Fibroblast of skin of left biceps (primary cell): ENCODE data around the gene GPR18.
"Not testable (repeated sequence)": the region's sequence is repeated elsewhere in the genome, so short reads cannot be mapped to it uniquely, and the experiment has no call there.

ENCODE experiments used
- DNase-seq, 2 experiments: peaks; one replicate each; pipeline ENCODE4 v3.0.0-alpha.2; 2013; ENCODE audit warnings: low read depth in 2 of 2

Gene GPR18

GRCh38 chr13:99228737-99229691 is 29.2 kb downstream of the GPR18 start:
- DNase-seq, result peak; percentile 62 to 70

GRCh38 chr13:99227909-99228688 is 30.1 kb downstream of the GPR18 start:
- DNase-seq, result no peak

DNA sequence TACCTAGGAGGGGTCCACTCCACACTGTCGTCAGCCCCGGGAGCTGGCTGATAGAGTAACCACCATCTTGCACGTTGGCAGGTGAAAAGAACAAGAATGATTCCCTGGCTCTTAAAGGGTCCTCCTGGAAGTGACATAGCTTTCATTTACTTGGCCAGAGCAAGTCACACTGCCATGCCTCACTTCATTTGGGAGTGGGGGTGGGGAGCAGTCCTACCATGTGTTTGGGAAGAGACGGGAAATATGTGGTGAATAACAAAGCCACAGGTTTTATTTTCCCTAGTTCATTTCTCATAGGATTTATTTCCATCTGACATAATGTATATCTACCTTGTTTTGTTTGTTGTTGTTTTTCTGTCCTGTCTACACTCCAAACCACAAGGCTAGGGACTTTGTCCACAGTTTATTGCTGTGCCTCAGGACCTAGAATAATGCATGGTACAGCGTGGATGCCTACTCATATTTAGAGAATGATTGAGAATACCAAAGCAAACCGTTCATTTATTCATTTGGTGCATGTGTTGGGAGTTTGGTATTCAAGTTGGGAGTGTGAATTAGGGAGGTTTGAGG is 30.8 kb downstream of the GPR18 start:
- DNase-seq, result no peak

DNA sequence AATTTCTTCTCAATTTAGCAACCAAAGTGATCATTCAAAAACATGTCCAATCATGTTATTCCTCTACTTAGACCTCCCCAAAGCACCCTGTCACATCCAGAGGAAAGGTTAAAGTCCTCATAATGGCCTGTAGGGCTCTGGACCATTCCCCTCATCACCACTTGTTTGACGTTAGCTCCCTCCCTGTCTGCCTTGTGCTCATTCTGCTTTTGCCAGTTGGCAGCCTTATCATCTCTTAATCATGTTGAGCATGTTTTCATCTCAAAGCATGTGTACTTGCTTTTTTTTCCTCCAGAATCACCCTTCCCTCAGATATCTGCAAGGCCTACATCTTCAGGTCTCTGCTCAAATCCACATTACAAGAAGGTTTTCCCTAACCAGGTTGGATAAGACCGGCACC is 31.7 kb downstream of the GPR18 start:
- DNase-seq, result no peak

- no peak for DNase-seq
Measured at GRCh38 chr13:99225078-99225477, 33.1 kb downstream of the GPR18 start.

DNA sequence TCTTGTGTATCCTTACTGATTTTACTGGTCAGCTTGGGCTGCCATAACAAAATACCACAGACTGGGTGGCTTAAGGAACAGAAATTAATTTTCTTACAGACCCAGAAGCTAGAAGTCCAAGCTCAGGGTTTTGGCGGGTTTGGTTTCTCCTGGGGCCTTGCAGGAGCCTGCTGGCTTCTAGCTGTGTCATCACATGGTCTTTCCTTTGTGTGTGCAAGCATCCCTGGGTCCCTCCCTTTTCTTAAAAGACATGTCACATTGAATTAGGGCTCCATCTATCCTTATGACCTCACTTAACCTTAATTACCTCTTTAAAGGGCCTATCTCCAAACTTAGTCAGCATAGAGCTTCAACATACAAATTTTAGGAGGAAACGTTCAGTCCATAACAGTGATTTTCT is 34.2 kb downstream of the GPR18 start:
- no peak for DNase-seq

DNA sequence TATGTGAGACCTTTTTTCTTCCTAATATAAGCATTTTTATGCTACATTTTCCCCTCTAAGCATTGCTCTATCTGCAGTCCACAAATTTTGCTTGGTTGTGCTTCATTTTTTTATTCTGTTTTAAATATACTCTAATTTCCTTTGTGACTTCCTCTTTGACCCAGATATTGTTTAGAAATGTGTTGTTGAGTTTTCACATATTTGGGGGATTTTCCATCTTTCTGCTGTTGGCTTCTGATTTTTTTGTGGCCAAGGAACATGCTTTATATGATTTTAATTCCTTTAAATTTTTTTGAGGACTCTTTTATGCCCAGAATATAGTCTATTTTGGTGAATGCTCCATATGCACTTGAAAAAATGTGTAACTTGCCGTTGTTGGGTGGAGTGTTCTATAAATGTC is 34.6 kb downstream of the GPR18 start:
- no peak for DNase-seq

GRCh38 chr13:99221567-99222239 is 36.5 kb downstream of the GPR18 start:
- DNase-seq, result no peak

- no peak for DNase-seq
Measured at GRCh38 chr13:99220199-99220935, 37.8 kb downstream of the GPR18 start.

DNA sequence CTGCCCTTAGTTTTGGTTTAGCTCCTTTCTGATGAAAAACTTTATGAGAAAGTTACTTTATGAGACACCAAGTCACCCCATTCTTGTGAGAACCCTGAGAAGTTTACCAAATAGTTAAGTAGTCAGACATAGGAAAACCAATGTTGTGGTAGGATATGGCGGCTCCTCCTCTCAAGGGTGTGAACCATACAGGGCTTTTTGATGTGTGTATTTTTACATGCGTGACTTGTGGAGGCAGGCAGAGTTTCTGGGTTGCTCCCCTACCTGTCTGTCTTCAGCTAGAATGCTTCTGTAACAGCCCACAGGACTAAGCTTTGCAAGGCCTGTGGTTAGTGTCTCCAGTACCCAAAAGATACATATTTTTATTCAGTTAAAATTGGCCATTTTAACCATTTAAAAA is 39.2 kb downstream of the GPR18 start:
- DNase-seq, result no peak

- DNase-seq, result no peak
Measured at GRCh38 chr13:99218545-99218944, 39.6 kb downstream of the GPR18 start.

GRCh38 chr13:99218126-99218525 is 40.1 kb downstream of the GPR18 start:
- DNase-seq, result no peak

- DNase-seq, result no peak
Measured at GRCh38 chr13:99217461-99218110, 40.6 kb downstream of the GPR18 start.

- no peak for DNase-seq
Measured at GRCh38 chr13:99215184-99215830, 42.9 kb downstream of the GPR18 start.

DNA sequence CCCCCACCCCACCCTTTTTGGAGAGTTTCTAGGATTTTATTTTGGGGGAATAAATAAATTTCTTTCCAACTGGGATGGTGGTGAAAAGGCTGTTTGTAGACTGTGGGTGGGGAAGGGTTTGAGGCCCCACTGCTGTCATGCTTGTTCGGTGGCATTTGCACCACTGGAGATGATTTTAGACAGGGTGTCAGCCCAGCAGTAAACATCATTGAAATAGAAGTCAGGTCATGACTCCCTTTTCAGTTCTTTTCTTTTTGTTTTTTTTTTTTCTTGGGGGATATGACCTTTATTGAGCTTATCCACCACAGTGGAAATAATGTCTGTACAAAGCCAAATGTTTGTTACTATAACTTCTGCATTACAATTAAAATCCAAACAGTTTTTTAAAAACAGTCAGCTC is 43.4 kb downstream of the GPR18 start:
- DNase-seq, result no peak

GRCh38 chr13:99214232-99214631 is 43.9 kb downstream of the GPR18 start:
- no peak for DNase-seq

DNA sequence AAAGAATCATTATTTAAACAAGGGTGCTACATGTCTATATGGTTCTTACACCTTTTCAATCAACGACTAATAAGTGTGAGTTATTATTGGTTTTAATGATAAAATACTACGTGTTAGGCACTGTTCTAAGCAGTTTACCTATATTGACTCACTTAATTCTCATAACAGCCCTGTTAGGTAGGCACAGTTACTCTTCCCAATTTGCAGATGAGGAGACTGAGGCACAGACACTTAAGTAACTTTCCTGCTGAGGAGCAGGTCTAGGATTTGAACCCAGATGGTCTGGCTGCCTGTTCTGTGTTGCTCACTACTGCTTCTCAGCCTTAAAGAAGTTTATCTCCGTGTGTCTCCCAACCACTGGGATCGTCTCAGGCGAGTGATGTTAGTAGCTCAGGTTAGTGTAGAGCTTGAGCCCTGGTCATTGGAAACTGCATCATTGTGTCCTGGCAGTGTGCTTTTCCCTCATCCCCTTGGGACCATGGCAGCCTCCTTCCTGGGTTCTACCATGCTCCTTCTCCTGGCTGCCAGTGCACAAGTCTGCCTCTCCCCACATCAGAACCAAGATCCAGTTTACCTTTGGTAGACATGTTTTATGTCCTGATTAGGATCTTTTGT is 46.7 kb downstream of the GPR18 start:
- no peak for DNase-seq

DNA sequence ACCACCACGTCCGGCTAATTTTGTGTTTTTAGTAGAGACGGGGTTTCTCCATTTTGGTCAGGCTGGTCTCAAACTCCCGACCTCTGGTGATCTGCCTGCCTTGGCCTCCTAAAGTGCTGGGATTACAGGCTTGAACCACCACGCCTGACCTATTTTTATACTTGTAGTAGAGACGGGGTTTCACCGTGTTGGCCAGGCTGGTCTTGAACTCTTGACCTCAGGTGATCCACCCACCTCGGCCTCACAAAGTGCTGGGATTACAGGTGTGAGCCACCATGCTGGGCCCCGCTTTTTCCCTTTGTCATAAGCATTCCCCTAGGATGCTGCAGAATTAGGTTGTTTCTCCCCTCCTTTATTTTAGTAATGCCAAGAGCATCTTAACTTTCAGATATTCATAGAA is 47.6 kb downstream of the GPR18 start:
- not testable (repeated sequence) for DNase-seq

DNA sequence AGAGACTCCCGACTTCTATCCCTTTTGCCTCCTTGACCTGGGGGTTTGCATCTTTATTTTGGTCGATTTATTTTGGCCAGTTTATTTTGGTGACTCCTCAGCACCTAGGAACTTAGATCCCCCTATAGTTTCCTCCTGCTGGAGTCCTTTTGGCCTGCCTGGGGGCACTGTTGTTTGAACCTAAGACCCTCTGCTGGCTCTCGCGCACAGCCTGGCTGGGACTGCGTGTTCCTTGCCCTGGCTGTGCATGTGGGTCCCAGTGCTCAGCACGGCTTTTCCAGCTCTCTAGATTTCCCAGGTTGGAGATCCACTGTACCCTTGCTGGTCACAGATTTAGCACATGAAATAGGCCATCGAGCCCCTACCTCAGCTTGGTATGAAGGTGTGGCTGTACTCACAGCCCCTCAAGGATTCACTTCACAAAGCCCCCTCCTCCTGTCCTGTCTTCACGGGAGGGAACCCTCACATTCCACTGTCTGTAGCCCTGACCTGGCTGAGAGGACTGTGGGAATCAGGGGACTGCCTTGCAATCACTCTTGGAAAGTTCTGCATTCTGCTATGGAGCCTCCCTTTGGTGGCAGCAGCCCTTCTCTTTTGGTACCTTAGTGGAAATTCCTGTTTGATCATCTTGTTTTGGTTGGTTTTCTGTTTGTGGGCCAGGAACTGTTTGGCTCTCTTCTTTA is 49.2 kb downstream of the GPR18 start:
- no peak for DNase-seq
